HEK293 (cell line): ENCODE measurements around the gene PRPH.
"Not testable (repeated sequence)": the region's sequence is repeated elsewhere in the genome, so short reads cannot be mapped to it uniquely, and the experiment has no call there.

Experiments used
- ZNF23 ChIP-seq: fragments of 450-650 bp; formaldehyde crosslinking; IDR thresholded peaks from 2 replicates; pipeline ENCODE4 v1.5.1; 2016; ENCODE audit warnings: missing biosample characterization, missing genetic modification characterization, borderline replicate concordance
- TF ChIP-seq, protein P1 (sequence below): fragments of 450-650 bp; formaldehyde crosslinking; IDR thresholded peaks from 2 replicates; pipeline ENCODE4 v1.5.1; 2016; ENCODE audit warnings: missing biosample characterization, missing genetic modification characterization
- TF ChIP-seq, protein P2 (sequence below): fragments of 450-650 bp; formaldehyde crosslinking; IDR thresholded peaks from 2 replicates; pipeline ENCODE4 v1.5.1; 2017; ENCODE audit warnings: missing biosample characterization, missing genetic modification characterization
- TF ChIP-seq, protein P3 (sequence below): fragments of 450-650 bp; formaldehyde crosslinking; IDR thresholded peaks from 2 replicates; pipeline ENCODE4 v1.5.1; 2016; ENCODE audit warnings: missing biosample characterization, missing genetic modification characterization, low read depth
- TF ChIP-seq, protein P4 (sequence below): fragments of 450-650 bp; IDR thresholded peaks from 2 replicates; pipeline ENCODE4 v1.5.1; 2018; ENCODE audit warnings: missing biosample characterization, mild to moderate bottlenecking, missing genetic modification characterization

DNA sequence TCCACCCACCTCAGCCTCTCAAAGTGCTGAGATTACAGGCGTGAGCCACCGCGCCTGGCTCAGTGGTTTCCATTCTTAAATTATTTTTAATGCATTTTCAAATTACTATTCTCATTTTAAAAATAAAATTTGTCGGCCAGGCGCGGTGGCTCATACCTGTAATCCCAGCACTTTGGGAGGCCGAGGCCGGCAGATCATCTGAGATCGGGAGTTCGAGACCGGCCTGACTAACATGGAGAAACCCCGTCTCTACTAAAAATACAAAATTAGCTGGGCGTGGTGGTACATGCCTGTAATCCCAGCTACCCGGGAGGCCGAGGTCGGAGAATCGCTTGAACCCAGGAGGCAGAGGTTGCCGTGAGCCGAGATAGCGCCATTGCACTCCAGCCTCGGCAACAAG lies 38.8 kb downstream of the PRPH start:
- TF ChIP-seq, protein P1, sequence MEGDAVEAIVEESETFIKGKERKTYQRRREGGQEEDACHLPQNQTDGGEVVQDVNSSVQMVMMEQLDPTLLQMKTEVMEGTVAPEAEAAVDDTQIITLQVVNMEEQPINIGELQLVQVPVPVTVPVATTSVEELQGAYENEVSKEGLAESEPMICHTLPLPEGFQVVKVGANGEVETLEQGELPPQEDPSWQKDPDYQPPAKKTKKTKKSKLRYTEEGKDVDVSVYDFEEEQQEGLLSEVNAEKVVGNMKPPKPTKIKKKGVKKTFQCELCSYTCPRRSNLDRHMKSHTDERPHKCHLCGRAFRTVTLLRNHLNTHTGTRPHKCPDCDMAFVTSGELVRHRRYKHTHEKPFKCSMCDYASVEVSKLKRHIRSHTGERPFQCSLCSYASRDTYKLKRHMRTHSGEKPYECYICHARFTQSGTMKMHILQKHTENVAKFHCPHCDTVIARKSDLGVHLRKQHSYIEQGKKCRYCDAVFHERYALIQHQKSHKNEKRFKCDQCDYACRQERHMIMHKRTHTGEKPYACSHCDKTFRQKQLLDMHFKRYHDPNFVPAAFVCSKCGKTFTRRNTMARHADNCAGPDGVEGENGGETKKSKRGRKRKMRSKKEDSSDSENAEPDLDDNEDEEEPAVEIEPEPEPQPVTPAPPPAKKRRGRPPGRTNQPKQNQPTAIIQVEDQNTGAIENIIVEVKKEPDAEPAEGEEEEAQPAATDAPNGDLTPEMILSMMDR (tag by site-specific recombination), result not testable (repeated sequence)
- TF ChIP-seq, protein P2, sequence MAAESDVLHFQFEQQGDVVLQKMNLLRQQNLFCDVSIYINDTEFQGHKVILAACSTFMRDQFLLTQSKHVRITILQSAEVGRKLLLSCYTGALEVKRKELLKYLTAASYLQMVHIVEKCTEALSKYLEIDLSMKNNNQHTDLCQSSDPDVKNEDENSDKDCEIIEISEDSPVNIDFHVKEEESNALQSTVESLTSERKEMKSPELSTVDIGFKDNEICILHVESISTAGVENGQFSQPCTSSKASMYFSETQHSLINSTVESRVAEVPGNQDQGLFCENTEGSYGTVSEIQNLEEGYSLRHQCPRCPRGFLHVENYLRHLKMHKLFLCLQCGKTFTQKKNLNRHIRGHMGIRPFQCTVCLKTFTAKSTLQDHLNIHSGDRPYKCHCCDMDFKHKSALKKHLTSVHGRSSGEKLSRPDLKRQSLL, result not testable (repeated sequence)
- TF ChIP-seq, protein P3, sequence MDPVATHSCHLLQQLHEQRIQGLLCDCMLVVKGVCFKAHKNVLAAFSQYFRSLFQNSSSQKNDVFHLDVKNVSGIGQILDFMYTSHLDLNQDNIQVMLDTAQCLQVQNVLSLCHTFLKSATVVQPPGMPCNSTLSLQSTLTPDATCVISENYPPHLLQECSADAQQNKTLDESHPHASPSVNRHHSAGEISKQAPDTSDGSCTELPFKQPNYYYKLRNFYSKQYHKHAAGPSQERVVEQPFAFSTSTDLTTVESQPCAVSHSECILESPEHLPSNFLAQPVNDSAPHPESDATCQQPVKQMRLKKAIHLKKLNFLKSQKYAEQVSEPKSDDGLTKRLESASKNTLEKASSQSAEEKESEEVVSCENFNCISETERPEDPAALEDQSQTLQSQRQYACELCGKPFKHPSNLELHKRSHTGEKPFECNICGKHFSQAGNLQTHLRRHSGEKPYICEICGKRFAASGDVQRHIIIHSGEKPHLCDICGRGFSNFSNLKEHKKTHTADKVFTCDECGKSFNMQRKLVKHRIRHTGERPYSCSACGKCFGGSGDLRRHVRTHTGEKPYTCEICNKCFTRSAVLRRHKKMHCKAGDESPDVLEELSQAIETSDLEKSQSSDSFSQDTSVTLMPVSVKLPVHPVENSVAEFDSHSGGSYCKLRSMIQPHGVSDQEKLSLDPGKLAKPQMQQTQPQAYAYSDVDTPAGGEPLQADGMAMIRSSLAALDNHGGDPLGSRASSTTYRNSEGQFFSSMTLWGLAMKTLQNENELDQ (tag by site-specific recombination), result not testable (repeated sequence)
- TF ChIP-seq ZNF23 (tag by site-specific recombination), result not testable (repeated sequence)
- TF ChIP-seq, protein P4, sequence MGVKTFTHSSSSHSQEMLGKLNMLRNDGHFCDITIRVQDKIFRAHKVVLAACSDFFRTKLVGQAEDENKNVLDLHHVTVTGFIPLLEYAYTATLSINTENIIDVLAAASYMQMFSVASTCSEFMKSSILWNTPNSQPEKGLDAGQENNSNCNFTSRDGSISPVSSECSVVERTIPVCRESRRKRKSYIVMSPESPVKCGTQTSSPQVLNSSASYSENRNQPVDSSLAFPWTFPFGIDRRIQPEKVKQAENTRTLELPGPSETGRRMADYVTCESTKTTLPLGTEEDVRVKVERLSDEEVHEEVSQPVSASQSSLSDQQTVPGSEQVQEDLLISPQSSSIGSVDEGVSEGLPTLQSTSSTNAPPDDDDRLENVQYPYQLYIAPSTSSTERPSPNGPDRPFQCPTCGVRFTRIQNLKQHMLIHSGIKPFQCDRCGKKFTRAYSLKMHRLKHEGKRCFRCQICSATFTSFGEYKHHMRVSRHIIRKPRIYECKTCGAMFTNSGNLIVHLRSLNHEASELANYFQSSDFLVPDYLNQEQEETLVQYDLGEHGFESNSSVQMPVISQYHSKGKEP, result not testable (repeated sequence)
